GM12865 (cell line): Measurements from ENCODE around the gene CMC2.

Experiments used
- DNase-seq: peaks from one replicate; pipeline ENCODE4 v3.0.0; 2010; ENCODE audit warnings: low read depth
- H3K4me3 ChIP-seq: 2 replicates; pipeline ENCODE4 v1.5.1; 2011; ENCODE audit warnings: mild to moderate bottlenecking, low read depth, low read length, control low read depth
- CTCF ChIP-seq: IDR thresholded peaks from 2 replicates; pipeline ENCODE4 v1.5.1; 2011; ENCODE audit warnings: low read length, control low read depth, low read depth, inconsistent platforms; ENCODE audit not compliant: insufficient read depth; ENCODE audit errors: missing control alignments

The CMC2 gene

GRCh38 chr16:80990577-80990976 is 16.1 kb downstream of the CMC2 start:
- no peak for TF ChIP-seq CTCF
- DNase-seq = no peak
- no peak overlapping the region for H3K4me3 ChIP-seq

GRCh38 chr16:80989801-80990200 is 16.9 kb downstream of the CMC2 start:
- no peak overlapping the region for H3K4me3 ChIP-seq
- TF ChIP-seq CTCF = no peak
- DNase-seq = no peak

GRCh38 chr16:80988756-80989155 is 17.9 kb downstream of the CMC2 start:
- DNase-seq = no peak
- TF ChIP-seq CTCF = no peak

GRCh38 chr16:80986557-80986956 is 20.1 kb downstream of the CMC2 start:
- H3K4me3 ChIP-seq = no peak overlapping the region
- no peak for DNase-seq
- TF ChIP-seq CTCF = no peak

More at GRCh38 chr16:80988756-80989155, 17.9 kb downstream of the CMC2 start:
- no peak overlapping the region for H3K4me3 ChIP-seq

- no peak for TF ChIP-seq CTCF
- no peak overlapping the region for H3K4me3 ChIP-seq
- no peak for DNase-seq
Measured at GRCh38 chr16:80985611-80986010, 21.1 kb downstream of the CMC2 start.

- no peak overlapping the region for H3K4me3 ChIP-seq
- TF ChIP-seq CTCF = no peak
- no peak for DNase-seq
Measured at GRCh38 chr16:80984124-80984892, 22.4 kb downstream of the CMC2 start.

GRCh38 chr16:80982646-80983045 is 24.0 kb downstream of the CMC2 start:
- H3K4me3 ChIP-seq = no peak overlapping the region
- no peak for TF ChIP-seq CTCF
- no peak for DNase-seq
